ENCODE measurements around the gene KRTAP13-1. TPM values are rescaled to one million over a fixed set of nuclear protein-coding genes. Genes with fewer than 3 reads are reported as not detected.

The KRTAP13-1 gene
- total RNA-seq, 4 donors from 2014 or later: 0.89 to 3.3 TPM; not detected in 2

DNA sequence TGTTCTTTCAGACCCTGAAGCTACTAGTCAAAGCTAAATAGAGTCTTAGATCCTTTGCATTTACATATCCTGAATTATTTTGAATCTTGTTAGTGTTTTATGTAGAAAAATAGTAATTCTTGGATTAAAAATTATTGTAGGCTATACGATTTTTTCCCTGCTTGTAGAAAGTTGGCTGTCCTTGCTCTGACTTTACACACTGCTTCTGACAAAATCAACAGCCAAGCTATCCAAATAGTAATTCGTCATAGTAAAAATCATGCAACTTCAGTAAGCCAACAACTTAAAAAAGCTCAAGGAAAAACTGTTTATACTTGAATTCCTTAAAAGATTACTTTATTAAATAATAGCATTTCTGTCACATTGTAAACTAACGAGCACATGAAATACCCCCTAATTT lies 39.9 kb upstream of the KRTAP13-1 start:
- no peak for TF ChIP-seq POLR2A (IDR thresholded peaks at IDR 0.05)
- TF ChIP-seq, protein P1, sequence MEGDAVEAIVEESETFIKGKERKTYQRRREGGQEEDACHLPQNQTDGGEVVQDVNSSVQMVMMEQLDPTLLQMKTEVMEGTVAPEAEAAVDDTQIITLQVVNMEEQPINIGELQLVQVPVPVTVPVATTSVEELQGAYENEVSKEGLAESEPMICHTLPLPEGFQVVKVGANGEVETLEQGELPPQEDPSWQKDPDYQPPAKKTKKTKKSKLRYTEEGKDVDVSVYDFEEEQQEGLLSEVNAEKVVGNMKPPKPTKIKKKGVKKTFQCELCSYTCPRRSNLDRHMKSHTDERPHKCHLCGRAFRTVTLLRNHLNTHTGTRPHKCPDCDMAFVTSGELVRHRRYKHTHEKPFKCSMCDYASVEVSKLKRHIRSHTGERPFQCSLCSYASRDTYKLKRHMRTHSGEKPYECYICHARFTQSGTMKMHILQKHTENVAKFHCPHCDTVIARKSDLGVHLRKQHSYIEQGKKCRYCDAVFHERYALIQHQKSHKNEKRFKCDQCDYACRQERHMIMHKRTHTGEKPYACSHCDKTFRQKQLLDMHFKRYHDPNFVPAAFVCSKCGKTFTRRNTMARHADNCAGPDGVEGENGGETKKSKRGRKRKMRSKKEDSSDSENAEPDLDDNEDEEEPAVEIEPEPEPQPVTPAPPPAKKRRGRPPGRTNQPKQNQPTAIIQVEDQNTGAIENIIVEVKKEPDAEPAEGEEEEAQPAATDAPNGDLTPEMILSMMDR (IDR thresholded peaks at IDR 0.05): no peak
- 52 to 59% methylated on average over 3 of the region's 3 CpGs for WGBS, 2 donors
- no peak for DNase-seq (ENCODE audit: low spot score in 2 of 2)
- intact Hi-C loops (cut with DNase I; ENCODE audit: low total_unique reads): loop anchor here (2.0 kb wide), 1 partner anchor 71 kb away; no protein-coding TSS in a partner anchor
- H3K4me3 ChIP-seq (ENCODE audit: low read depth, poor library complexity, severe bottlenecking): no peak overlapping the region

DNA sequence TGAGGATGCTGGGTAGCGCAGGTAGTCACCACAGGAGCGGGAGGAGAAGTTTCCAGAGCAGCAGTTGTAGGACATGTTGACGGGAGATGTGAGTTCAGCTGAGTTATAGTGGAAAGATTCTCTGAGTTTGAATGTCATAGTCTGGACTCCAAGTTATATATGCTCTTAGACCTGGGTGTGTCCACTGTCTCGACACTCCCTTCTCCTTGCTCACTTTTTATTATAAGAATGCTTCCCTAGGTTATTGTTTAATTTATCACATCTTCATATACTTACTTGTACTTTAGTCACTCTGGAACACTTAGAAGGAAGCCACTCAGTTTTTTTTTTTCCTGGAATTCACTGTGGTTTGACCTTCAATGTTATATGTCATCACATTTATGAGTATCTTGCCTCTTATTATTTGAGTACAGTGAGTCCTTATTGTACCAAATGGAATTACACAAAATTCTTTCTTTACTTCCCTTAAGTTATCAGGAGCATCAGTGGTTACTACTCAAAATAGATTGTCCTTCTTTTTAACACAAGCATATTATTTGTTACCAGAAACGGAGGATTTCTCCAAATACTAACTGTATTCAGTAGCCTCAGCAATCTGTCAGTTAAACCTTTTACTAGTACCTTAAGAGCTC lies 23.6 kb upstream of the KRTAP13-1 start, which contains the start of gene KRTAP13-2:
KRTAP13-2 (minus strand) TSS at position 133 of the 632 bp plus-strand sequence; CDS start at position 75, 58 bp downstream.
- no peak for DNase-seq (ENCODE audit: low spot score in 2 of 2)

DNA sequence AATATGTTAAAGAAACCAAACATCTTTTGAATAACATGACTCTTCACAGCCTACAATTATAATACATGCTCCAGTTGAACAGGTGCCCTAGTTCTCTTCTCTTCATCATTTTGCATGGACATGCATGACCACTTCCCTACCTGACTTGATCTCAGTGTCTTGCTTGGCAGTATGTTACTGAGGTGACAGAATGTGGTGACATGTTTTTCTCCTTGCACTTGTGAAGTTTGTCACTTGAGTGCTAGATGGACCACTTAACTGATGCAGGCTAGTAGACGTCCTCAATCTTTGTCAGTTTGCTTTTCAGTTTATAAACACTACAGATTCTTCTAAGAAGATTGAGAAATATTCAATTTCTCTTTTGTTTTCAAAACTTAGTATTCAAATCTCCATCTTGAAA lies 13.6 kb upstream of the KRTAP13-1 start:
- WGBS, 2 donors: 49 to 50% methylated on average over 1 of the region's 1 CpG
- no peak for DNase-seq (ENCODE audit: low spot score in 2 of 2)
- no peak overlapping the region for H3K4me3 ChIP-seq (ENCODE audit: low read depth, poor library complexity, severe bottlenecking)
- intact Hi-C loops (cut with DNase I; ENCODE audit: low total_unique reads): no loop called here
- TF ChIP-seq, protein P1 (IDR thresholded peaks at IDR 0.05): no peak
- no peak for TF ChIP-seq POLR2A (IDR thresholded peaks at IDR 0.05)

More for the DNA sequence above, 23.6 kb upstream of the KRTAP13-1 start, which contains the start of gene KRTAP13-2:
- intact Hi-C loops (cut with DNase I; ENCODE audit: low total_unique reads): no loop called here
- no peak within 1 kb of the TSS for H3K4me3 ChIP-seq (ENCODE audit: low read depth, poor library complexity, severe bottlenecking)
- TF ChIP-seq, protein P1 (IDR thresholded peaks at IDR 0.05): no peak
- TF ChIP-seq POLR2A (IDR thresholded peaks at IDR 0.05): no peak
- 82 to 88% methylated on average over 5 of the region's 5 CpGs for WGBS, 2 donors

DNA sequence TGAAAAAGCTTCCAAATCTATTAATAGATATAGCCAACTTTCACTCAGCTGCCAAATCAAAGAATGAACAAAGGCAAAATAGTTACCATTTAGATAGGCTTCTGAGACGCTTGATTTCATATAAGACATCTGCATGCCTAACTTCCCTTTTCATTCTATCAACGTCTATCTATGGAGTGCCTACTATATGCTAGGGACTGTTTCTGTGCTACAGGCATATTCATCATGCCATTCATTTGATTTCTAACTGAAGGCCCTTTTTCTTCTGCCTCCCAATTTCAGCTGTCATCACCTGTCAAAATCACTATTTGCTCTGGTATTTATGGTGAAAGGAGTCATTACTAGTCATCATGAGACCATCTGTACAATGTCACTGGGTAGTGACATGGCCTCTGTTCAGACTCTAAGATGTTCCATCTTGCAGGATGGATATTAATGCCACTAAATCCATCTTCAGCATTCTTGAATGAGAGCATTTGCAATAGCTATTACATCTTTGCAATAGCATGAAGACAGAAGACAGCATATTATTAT lies 4.3 kb upstream of the KRTAP13-1 start:
- intact Hi-C loops (cut with DNase I; ENCODE audit: low total_unique reads): no loop called here
- TF ChIP-seq, protein P1 (IDR thresholded peaks at IDR 0.05): no peak
- TF ChIP-seq POLR2A (IDR thresholded peaks at IDR 0.05): no peak
- 21 to 35% methylated on average over 2 of the region's 2 CpGs for WGBS, 2 donors
- H3K4me3 ChIP-seq (ENCODE audit: low read depth, poor library complexity, severe bottlenecking): no peak overlapping the region
- DNase-seq (ENCODE audit: low spot score in 2 of 2): no peak

DNA sequence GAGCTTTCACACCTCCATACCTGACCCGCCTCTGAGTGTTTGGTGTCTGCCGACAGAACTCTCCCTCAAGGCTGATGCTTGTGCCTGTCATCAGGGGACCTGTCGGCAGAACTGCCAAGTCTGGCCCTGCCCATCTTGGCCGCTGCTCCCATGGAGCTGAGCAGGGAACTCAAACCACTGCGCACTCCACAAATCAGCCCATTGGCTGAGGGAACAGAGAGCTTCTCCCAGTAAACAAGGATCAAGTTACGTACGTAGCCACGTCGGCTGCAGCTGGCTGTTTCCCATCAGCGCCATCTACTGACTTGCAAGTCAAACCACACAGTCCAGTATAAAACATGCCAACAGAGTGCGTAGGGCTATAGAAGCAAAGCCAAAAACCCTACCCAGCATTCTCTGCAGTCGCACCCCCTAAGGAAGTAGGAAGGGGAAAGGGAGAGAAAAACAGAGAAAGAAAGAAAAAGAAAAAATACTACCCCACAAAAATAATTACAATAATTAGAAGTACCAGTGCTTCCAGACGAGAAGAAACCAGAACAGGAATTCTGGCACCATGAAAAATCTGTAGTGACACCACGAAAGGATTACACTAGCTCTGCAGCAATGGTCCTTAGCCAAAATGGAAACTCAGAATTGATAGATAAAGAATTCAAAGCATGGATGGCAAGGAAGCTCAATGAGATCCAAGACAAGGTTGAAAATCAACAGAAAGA lies 13.1 kb downstream of the KRTAP13-1 start:
- DNase-seq (ENCODE audit: low spot score in 2 of 2): no peak
- no peak overlapping the region for H3K4me3 ChIP-seq (ENCODE audit: low read depth, poor library complexity, severe bottlenecking)
- intact Hi-C loops (cut with DNase I; ENCODE audit: low total_unique reads): no loop called here
- WGBS, 2 donors: 39 to 46% methylated on average over 11 to 14 of the region's 14 CpGs
- TF ChIP-seq, protein P1 (IDR thresholded peaks at IDR 0.05): no peak
- TF ChIP-seq POLR2A (IDR thresholded peaks at IDR 0.05): no peak
